GM10248 (cell line): ENCODE measurements around the gene C2CD5.
"Not testable (repeated sequence)": the region's sequence is repeated elsewhere in the genome, so short reads cannot be mapped to it uniquely, and the experiment has no call there.

ENCODE experiments used
- CTCF ChIA-PET: fragments of 300-600 bp; sonication (Branson Sonifier 250); formaldehyde crosslinking; extraction: SDS; loops from one replicate; lab custom pipeline; 2021; ENCODE audit warnings: antibody characterized with exemption; lab: Yijun Ruan, JAX
- POLR2A ChIA-PET: fragments of 350-650 bp; sonication (Branson Sonifier 250); formaldehyde crosslinking; extraction: SDS; loops from one replicate; lab custom pipeline; 2020; ENCODE audit warnings: antibody characterized with exemption; lab: Yijun Ruan, JAX
- DNase-seq: peaks from one replicate; pipeline ENCODE4 v3.0.0; 2012; ENCODE audit errors: extremely low spot score
- CTCF ChIP-seq: IDR thresholded peaks from 2 replicates; pipeline ENCODE4 v1.5.1; 2012; ENCODE audit warnings: mild to moderate bottlenecking, low read depth; ENCODE audit errors: extremely low read depth, missing control alignments, control extremely low read depth

Gene C2CD5

DNA sequence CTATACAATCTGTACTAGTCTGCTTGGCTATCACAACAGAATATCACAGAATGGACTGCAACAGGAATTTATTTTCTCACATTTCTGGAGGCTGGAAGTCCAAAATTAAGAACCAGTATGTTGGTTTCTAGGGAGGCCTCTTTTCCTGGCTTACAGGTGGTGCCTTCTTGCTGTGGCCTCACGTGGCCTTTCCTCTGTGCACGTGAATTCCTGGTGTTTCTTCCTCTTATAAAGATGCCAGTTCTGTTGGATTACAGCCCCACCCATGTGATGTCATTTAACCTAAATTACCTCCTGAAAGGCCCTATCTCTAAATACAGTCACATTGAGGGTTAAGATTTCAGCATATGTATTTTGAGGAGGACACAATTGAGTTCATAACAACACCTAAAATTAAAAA lies 32.1 kb upstream of the C2CD5 start:
- ChIA-PET CTCF (no interaction called here), POLR2A (no interaction called here)
- TF ChIP-seq CTCF = no peak
- DNase-seq = no peak

DNA sequence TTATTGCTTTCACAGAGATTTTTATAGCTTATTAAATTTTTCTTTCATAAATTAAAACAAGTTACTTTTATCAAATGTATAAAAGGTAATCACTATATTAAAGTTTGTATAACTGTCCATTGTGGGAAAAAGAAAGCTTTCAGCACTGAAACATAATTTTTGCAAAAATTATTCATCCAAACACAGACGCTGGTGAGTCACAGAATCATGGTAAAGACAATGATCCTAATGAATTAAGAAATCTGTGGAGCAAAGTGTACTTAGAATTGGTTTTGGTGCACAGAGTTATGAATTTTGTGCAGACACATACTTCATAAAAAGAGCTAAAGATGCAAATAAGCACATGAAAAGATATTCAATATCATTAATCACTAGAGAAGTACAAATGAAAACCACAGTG lies 31.7 kb upstream of the C2CD5 start:
- ChIA-PET CTCF (no interaction called here), POLR2A (no interaction called here)
- TF ChIP-seq CTCF = no peak
- no peak for DNase-seq

- DNase-seq = no peak
- ChIA-PET POLR2A (no interaction called here), CTCF (interaction anchor here (1.1 kb wide), 1 partner anchor 9 kb away, joined by 3 read pairs; no protein-coding TSS in a partner anchor)
- no peak for TF ChIP-seq CTCF
Measured at GRCh38 chr12:22574921-22575320, 30.6 kb upstream of the C2CD5 start.

DNA sequence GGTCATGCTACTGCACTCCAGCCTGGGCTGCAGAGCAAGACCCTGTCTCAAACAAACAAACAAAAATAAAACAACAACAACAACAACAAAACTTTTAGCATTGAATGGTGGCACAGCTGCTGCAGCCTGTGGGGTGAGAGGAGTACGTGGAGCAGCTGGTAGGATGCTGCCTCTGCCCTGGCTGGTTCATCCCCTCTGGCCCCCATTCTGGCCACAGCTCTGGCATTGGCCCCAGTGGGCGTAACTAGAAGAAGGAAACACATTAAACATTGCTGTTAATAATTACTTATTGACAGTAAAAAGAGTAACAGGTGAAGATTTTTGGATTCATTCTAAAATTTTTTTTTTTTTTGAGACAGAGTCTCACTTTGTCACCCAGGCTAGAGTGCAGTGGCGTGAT lies 28.8 kb upstream of the C2CD5 start:
- TF ChIP-seq CTCF = no peak
- CTCF ChIA-PET = no interaction called here
- DNase-seq = no peak
- POLR2A ChIA-PET = no interaction called here

GRCh38 chr12:22569253-22569652 lies 24.9 kb upstream of the C2CD5 start:
- no peak for TF ChIP-seq CTCF
- POLR2A ChIA-PET = no interaction called here
- CTCF ChIA-PET = interaction anchor here (0.9 kb wide), 1 partner anchor 40 kb away, joined by 3 read pairs; no protein-coding TSS in a partner anchor
- no peak for DNase-seq

GRCh38 chr12:22562036-22563028 lies 18.0 kb upstream of the C2CD5 start:
- ChIA-PET POLR2A (no interaction called here), CTCF (interaction anchor here (1.5 to 2.9 kb wide), 2 partner anchors 11 to 17 kb away, joined by 4 to 12 read pairs; no protein-coding TSS in a partner anchor)
- no peak for TF ChIP-seq CTCF
- DNase-seq = no peak

- DNase-seq, POLR2A ChIA-PET, CTCF ChIA-PET: not testable (repeated sequence)
Measured at GRCh38 chr12:22554750-22555149, 10.4 kb upstream of the C2CD5 start.
